Ecto neural progenitor cell (in vitro differentiated cells): ENCODE results near the gene PRMT5.
"Not testable (repeated sequence)": the region's sequence is repeated elsewhere in the genome, so short reads cannot be mapped to it uniquely, and the experiment has no call there.

Experiments used
- DNase-seq: peaks from one replicate; pipeline ENCODE4 v3.0.0-alpha.2; 2018; ENCODE audit warnings: low spot score

The PRMT5 gene

GRCh38 chr14:22932146-22932545 is 3.0 kb upstream of the PRMT5 start:
- DNase-seq, result no peak

- DNase-seq, result no peak
These were observed 787 bp upstream of the PRMT5 start for GRCh38 chr14:22929961-22930364.

DNA sequence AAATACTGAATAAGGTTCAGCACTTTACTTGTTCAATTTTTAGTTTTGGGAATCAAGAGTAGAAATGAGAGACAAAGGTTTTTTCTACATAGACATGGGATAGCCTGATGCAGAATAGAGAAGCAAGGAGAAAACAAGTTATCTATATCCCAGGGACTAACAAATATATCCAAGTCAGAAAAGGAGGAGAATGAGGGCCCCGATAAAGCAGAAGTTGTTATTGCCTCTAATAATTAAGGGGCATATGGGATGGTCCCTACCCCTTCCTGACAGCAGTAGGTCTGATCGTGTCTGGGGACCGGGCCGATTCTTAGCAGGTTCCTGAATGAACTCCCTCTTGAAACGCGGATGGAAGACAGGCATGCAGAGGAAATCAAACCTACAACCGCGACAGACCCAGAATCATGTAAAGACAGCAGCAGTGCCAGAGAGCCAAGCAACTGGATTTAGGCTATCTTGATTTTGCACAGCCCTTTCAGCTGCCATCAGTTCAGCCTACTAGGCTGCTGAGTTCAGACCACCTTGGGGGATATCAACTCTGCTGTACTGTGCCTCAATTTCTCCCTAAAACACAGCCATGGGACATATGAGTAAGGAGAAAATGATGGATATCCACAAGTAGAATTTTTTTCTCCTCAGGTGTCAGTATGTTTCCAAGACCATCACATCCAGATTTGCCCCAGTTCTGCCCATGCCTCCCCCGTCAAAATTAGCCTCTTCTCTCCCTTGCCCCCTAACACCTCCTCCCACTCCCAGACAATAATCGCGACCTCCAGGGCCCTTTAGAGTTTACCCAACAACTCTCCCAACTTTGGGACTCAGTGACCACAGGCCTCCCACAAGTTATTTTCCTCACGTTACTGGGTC is 706 bp downstream of the PRMT5 start:
- DNase-seq, result no peak

- DNase-seq, result no peak
These were observed 2.9 kb downstream of the PRMT5 start for GRCh38 chr14:22926316-22926715.

DNA sequence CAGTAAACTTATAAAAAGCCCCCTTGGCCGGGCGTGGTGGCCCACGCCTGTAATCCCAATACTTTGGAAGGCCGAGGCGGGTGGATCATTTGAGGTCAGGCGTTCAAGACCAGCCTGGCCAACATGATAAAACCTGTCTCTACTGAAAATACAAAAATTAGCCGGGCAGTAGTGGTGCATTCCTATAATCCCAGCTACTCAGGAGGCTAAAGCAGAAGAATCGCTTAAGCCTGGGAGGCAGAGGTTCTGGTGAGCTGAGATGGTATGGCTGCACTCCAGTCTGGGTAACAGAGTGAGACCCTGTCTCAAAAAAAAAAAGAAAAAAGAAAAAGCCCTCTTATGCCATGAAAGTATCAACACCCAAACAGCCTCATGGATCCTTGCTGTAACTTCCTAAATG is 3.7 kb downstream of the PRMT5 start:
- no peak for DNase-seq

DNA sequence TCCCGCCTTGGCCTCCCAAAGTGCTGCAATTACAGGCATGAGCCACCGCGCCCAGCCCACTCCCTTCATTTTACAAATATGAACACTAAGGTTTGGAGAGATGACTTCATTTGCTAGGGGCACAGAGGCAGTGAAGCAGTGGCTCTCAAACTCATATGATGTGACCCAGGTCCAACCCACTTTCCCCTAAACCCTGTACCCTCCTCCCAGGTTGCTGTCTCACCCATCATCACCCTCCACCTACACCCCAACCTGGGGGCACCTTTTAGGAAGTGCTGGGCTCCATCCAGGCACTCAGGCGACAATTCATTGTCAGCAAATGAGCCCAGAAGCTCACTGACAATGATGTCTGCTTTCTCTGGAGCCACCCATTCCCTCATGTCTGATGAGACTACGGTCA is 5.4 kb downstream of the PRMT5 start:
- no peak for DNase-seq

- no peak for DNase-seq
These were observed 6.9 kb downstream of the PRMT5 start for GRCh38 chr14:22922294-22922693.

DNA sequence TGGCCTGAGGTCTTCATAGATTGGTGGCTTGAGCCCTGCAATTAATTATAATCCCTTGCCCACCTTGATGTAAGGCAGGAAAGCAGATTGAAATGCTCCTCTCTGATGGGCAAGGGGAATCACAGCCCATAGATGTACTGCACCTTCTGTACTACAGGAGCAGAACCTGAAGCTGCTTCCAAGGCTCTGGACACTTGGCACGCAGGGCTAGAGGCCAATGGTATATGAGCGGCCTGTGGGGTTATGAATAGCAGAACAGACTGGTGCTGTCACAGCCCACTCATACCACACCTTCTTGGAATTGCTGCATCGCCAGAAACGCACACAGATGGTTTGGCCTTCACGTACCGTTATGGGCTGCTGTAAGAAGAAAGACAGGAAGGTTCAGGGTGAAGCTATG is 8.5 kb downstream of the PRMT5 start:
- DNase-seq, result no peak

DNA sequence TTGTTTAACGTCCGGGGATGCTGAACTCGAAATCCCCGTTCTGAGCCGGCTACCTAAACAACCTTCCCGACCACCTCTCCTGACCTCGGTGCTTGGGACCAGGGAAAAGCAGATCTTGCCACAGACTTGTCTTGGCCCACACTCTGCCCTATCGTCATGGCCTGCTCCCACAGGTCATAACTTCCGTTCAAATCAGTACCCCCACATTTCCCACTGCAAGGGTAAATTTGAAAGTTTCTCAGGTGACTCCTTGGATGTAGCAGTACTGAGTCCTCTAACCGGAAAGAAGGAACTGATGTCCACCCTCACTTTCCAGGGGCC is 9.6 kb downstream of the PRMT5 start:
- DNase-seq, result no peak

- DNase-seq, result peak; percentile 100
These were observed 10.2 kb downstream of the PRMT5 start, which contains the start of gene RBM23 for GRCh38 chr14:22918804-22919600. Gene RBM23 (minus strand): TSS chr14:22919149.

DNA sequence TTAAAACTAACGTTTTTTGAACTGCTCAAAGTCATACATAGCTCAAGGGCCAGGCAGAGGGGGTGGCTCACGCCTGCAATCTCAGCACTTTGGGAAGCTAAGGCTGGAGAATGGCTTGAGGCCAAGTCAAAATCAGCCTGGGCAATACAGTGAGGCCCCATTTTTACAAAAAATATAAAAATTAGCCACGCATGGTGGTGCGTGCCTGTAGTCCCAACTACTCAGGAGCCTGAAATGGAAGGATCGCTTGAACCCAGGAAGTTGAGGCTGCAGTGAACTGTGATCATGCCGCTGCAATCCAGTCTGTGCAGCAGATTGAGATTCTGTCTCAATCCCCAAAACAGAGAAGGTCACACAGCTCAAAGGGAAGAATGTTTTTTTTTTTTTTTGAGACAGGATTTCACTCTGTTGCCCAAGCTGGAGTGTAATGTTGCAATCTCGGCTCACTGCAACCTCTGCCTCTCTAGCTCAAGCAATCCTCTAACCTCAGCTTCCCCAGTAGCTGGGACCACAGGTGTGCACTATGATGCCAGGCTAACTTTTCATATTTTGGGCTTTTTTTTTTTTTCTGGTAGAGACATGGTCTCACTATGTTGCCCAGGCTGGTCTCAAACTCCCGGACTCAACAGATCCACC is 13.2 kb downstream of the PRMT5 start:
- no peak for DNase-seq

GRCh38 chr14:22914836-22915235 is 14.3 kb downstream of the PRMT5 start:
- not testable (repeated sequence) for DNase-seq

GRCh38 chr14:22910916-22911315 is 18.3 kb downstream of the PRMT5 start:
- DNase-seq, result no peak

- DNase-seq, result no peak
These were observed 20.6 kb downstream of the PRMT5 start for GRCh38 chr14:22908601-22909000.

- DNase-seq, result no peak
These were observed 21.7 kb downstream of the PRMT5 start for GRCh38 chr14:22907429-22907828.

DNA sequence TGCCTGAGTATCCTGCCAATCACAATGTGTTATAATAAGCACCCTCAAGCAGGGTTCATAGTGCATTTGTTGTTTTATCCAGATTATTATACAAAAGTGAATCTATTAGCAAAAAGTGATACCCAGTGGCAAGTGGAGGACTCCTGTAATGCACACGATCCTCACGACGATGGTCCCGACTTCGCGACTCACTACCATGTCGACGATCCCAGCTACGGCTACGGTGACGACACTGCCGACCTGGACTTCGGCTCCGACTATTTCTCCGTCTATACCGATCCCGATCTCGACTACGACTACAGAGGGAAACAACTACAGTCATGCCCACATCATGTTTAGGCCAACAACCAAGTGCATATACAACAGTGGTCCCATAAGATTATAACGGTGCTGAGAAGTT is 23.1 kb downstream of the PRMT5 start:
- no peak for DNase-seq

DNA sequence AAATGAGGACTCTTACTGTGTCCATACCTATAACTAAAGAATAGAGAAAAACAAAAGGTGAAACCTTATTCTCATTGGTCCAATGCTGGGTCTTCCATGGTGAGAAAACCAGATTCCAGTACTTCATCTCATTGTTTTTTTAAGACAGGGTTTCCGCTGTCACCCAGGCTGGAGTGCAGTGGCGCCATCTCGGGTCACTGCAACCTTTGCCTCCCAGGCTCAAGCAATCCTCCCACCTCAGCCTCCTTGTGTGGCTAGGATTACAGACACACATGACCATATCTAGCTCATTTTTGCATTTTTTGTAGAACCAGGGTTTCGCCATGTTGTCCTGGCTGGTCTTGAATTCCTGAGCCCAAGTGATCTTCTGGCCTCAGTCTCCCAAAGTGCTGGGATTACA is 23.5 kb downstream of the PRMT5 start:
- DNase-seq, result no peak

- DNase-seq, result no peak
These were observed 25.5 kb downstream of the PRMT5 start for GRCh38 chr14:22903742-22904087.

- DNase-seq, result no peak
These were observed 27.4 kb downstream of the PRMT5 start for GRCh38 chr14:22901799-22902198.

GRCh38 chr14:22900081-22900799 is 28.9 kb downstream of the PRMT5 start:
- peak; percentile 81 for DNase-seq

DNA sequence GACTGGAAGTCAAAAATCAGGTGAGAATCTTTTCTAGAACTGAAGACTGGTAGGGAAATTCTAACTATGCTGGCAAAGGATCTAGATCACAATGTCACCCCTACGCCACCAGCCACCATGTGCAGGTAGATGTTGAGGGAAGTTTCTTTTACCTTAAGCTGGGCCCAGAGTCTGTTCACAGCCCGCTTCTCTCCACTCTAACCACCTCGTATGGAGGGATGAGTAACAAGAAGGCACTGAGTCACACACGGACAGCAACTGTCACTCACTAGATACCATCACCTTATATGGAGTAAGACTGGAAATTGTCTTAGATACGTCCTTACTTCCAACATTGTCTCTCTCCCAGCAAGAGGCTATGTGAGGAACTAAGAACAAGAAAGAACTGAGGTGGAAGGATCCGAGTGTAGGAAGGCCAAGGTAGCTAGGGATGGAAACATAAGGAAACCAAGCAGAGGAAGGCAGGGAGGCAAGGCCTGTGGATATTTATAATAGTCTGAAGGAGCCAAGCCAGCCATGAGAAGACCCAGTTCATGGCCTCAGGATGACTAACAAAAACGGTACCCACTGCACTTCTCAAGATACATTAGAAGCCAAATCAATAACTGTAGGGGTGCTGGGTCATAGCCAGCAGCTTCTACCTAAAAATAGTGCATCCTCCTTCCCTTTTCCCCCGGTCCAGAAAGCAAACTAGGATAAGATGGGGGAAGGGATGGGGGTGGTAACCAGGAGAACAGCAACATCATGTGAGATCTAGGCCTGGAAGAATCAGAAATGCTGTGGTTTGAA is 30.7 kb downstream of the PRMT5 start:
- DNase-seq, result no peak

DNA sequence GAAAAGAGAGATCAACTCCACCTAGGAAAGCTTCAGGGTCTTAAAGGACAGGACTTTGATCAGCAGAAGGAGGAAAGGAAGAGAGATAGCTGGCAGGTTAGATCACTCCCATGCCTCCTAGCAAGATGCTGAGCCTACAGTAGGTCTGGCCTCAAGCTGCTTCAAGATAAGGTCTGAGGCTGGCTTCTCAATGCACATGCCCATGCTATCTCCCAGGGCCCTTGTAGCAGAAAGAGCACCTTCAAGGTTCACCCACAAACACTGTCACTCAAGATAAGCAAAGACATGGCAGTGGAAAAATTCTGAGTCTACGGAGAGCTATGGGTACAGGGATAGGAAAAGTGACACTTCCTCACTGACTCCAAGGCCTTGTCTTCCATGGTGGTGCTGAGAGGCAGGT is 31.8 kb downstream of the PRMT5 start:
- no peak for DNase-seq
